Keratinocyte (primary cell): ENCODE results near the gene YAE1. TPM values are rescaled to one million over a fixed set of nuclear protein-coding genes. Genes with fewer than 3 reads are reported as not detected.

Experiments
- DNase-seq: peaks from one replicate; pipeline ENCODE4 v3.0.0-alpha.2; 2011; ENCODE audit warnings: low read depth, missing footprints, low spot score
- FAIRE-seq: peaks from 2 replicates; lab custom pipeline; 2011; peaks lifted over from hg19 to GRCh38; lab: Jason Lieb, UNC
- H2AFZ ChIP-seq: 2 replicates; pipeline ENCODE4 v1.6.0; 2012; ENCODE audit warnings: low read length, control low read depth, inconsistent platforms; ENCODE audit not compliant: control insufficient read depth
- H3K27ac ChIP-seq: 2 replicates; pipeline ENCODE4 v1.5.1; 2011; ENCODE audit warnings: low read length; ENCODE audit not compliant: control insufficient read depth, insufficient read depth
- H3K27me3 ChIP-seq: 3 replicates; pipeline ENCODE4 v1.6.0; 2011; ENCODE audit warnings: low read length; ENCODE audit not compliant: control insufficient read depth, insufficient read depth; ENCODE audit errors: extremely low read depth
- H3K36me3 ChIP-seq, 2 experiments: 2 replicates in 1 of 2; 3 replicates in 1 of 2; pipeline ENCODE4 v1.5.1; 2011; ENCODE audit warnings: low read length in 2 of 2, mild to moderate bottlenecking in 1 of 2; ENCODE audit not compliant: control insufficient read depth in 2 of 2, insufficient read depth in 2 of 2; ENCODE audit errors: extremely low read depth in 1 of 2
- H3K4me1 ChIP-seq: 3 replicates; pipeline ENCODE4 v1.5.1; 2011; ENCODE audit warnings: low read length; ENCODE audit not compliant: control insufficient read depth, insufficient read depth; ENCODE audit errors: extremely low read depth
- H3K4me2 ChIP-seq: 3 replicates; pipeline ENCODE4 v1.6.0; 2011; ENCODE audit warnings: low read depth, low read length; ENCODE audit not compliant: control insufficient read depth, insufficient read depth; ENCODE audit errors: extremely low read depth
- H3K4me3 ChIP-seq, 3 experiments: fragments of 200-600 bp in 1 of 3; sonication (generic) in 1 of 3; 2 replicates in 2 of 3; 3 replicates in 1 of 3; pipeline ENCODE4 v1.5.1; 2011 to 2016; ENCODE audit warnings: low read length in 3 of 3, mild to moderate bottlenecking in 3 of 3, control low read depth in 2 of 3, inconsistent platforms in 1 of 3, low read depth in 1 of 3, mixed read lengths in 1 of 3, mixed run types in 1 of 3, moderate library complexity in 1 of 3; ENCODE audit not compliant: control insufficient read depth in 2 of 3, insufficient read depth in 2 of 3; ENCODE audit errors: extremely low read depth in 1 of 3
- H3K79me2 ChIP-seq: 2 replicates; pipeline ENCODE4 v1.6.0; 2012; ENCODE audit warnings: low read length; ENCODE audit not compliant: control insufficient read depth, insufficient read depth
- H3K9ac ChIP-seq: 3 replicates; pipeline ENCODE4 v1.6.0; 2011; ENCODE audit warnings: low read length; ENCODE audit not compliant: control insufficient read depth, insufficient read depth; ENCODE audit errors: extremely low read depth
- H3K9me1 ChIP-seq: 3 replicates; pipeline ENCODE4 v1.6.0; 2011; ENCODE audit warnings: low read length; ENCODE audit not compliant: control insufficient read depth, insufficient read depth; ENCODE audit errors: extremely low read depth
- H3K9me3 ChIP-seq: 2 replicates; pipeline ENCODE4 v1.5.1; 2012; ENCODE audit warnings: low read depth, low read length; ENCODE audit not compliant: control insufficient read depth
- H4K20me1 ChIP-seq: 3 replicates; pipeline ENCODE4 v1.6.0; 2011; ENCODE audit warnings: low read length; ENCODE audit not compliant: control insufficient read depth, insufficient read depth; ENCODE audit errors: extremely low read depth
- CTCF ChIP-seq, 3 experiments: IDR thresholded peaks in 1 of 3; conservative IDR thresholded peaks in 1 of 3; optimal IDR thresholded peaks in 1 of 3; 2 replicates in 2 of 3; 3 replicates in 1 of 3; pipeline versions ENCODE3 to v1.5.1; 2011; ENCODE audit warnings: low read length in 3 of 3, mild to moderate bottlenecking in 3 of 3, moderate library complexity in 2 of 3, control low read depth in 1 of 3, inconsistent platforms in 1 of 3; ENCODE audit not compliant: insufficient read depth in 2 of 3; ENCODE audit errors: extremely low read depth in 1 of 3
- EZH2 ChIP-seq: IDR thresholded peaks from one replicate; pipeline ENCODE4 v1.6.1; 2012; ENCODE audit warnings: inconsistent platforms, mild to moderate bottlenecking, low read length, moderate library complexity
- dilution Hi-C: fragments of 300-500 bp; cut with MboI; formaldehyde crosslinking; loops from one replicate; pipeline ENCODE4 v1.7.0; 2020; ENCODE audit warnings: low sequenced_read_pairs; ENCODE audit not compliant: extremely low pct_ligation_motif_present
- polyA plus RNA-seq, 5 experiments: library from polyadenylated mRNA; depleted of rRNA in 3 of 5; stranded (reverse) in 3 of 5; stranded (forward) in 1 of 5; unstranded in 1 of 5; fragments of >200 nt; gene quantifications; 1 replicate in 1 of 5; 2 replicates in 3 of 5; 3 replicates in 1 of 5; pipeline versions ENCODE4 v1.2.1 to v1.2.3, GENCODE V29; 2011 to 2012; ENCODE audit warnings: missing spikeins in 2 of 5, low read depth in 1 of 5, low replicate concordance in 1 of 5

Gene YAE1
- polyA plus RNA-seq, 1 donor (not counting 4 experiments of a cell fraction or from before 2014, with no cell fraction given), result 43.7 TPM

- Histone ChIP-seq H3K36me3 (no peaks in the 10 kb centered on the region), H3K9me3 (no peaks in the 10 kb centered on the region), H3K27me3 (peaks cover 5% of the 10 kb centered on the region), H3K79me2 (no peaks in the 10 kb centered on the region), H3K27ac (no peak overlapping the region), H3K4me2 (no peak overlapping the region), H3K9me1 (no peaks in the 10 kb centered on the region), H3K4me3 (no peak overlapping the region), H3K9ac (no peak overlapping the region), H2AFZ (no peak overlapping the region), H3K4me1 (no peaks in the 10 kb centered on the region), H4K20me1 (no peaks in the 10 kb centered on the region)
- TF ChIP-seq EZH2, result no peak
- TF ChIP-seq CTCF (optimal IDR thresholded peaks at IDR 0.05 in 1 of 3, IDR thresholded peaks at IDR 0.05 in 1 of 3, conservative IDR thresholded peaks at IDR 0.05 in 1 of 3; ENCODE audit: extremely low read depth in 1 of 3, insufficient read depth in 2 of 3, low read length in 3 of 3), result no peak
- dilution Hi-C loops, result no loop called here
- DNase-seq (no peak), FAIRE-seq (no peak)
Observed at GRCh38 chr7:39536951-39537350, 29.3 kb upstream of the YAE1 start.

- Histone ChIP-seq H3K9ac (no peak overlapping the region), H2AFZ (no peak overlapping the region), H3K4me3 (no peak overlapping the region), H3K9me1 (no peaks in the 10 kb centered on the region), H4K20me1 (no peaks in the 10 kb centered on the region), H3K27ac (no peak overlapping the region), H3K9me3 (no peaks in the 10 kb centered on the region), H3K79me2 (no peaks in the 10 kb centered on the region), H3K27me3 (peaks cover 5% of the 10 kb centered on the region), H3K4me2 (no peak overlapping the region), H3K4me1 (no peaks in the 10 kb centered on the region), H3K36me3 (no peaks in the 10 kb centered on the region)
- dilution Hi-C loops, result no loop called here
- no peak for DNase-seq
- no peak for FAIRE-seq
- TF ChIP-seq CTCF (optimal IDR thresholded peaks at IDR 0.05 in 1 of 3, IDR thresholded peaks at IDR 0.05 in 1 of 3, conservative IDR thresholded peaks at IDR 0.05 in 1 of 3; ENCODE audit: extremely low read depth in 1 of 3, insufficient read depth in 2 of 3, low read length in 3 of 3), result no peak
- no peak for TF ChIP-seq EZH2
Observed at GRCh38 chr7:39539816-39540215, 26.4 kb upstream of the YAE1 start.
